Duodenal mucosa (tissue), 2 donors: ENCODE measurements around the gene SNCAIP.

Experiments
- H3K27ac ChIP-seq: one replicate; pipeline ENCODE4 v1.7.0; 2013; ENCODE audit warnings: low read depth, low read length
- H3K27me3 ChIP-seq, 2 donors: one replicate each; pipeline ENCODE4 v1.7.0; 2013; ENCODE audit warnings: low read length in 2 of 2, control low read depth in 1 of 2; ENCODE audit not compliant: insufficient read depth in 2 of 2, control insufficient read depth in 1 of 2
- H3K36me3 ChIP-seq, 2 donors: one replicate each; pipeline ENCODE4 v1.7.0; 2013; ENCODE audit warnings: low read length in 2 of 2, control low read depth in 1 of 2; ENCODE audit not compliant: insufficient read depth in 2 of 2, control insufficient read depth in 1 of 2
- H3K4me1 ChIP-seq, 2 donors: one replicate each; pipeline ENCODE4 v1.7.0; 2013; ENCODE audit warnings: low read length in 2 of 2, control low read depth in 1 of 2; ENCODE audit not compliant: insufficient read depth in 2 of 2, control insufficient read depth in 1 of 2
- H3K4me3 ChIP-seq, 2 donors: one replicate each; pipeline ENCODE4 v1.7.0; 2013; ENCODE audit warnings: low read length in 2 of 2, low read depth in 1 of 2
- H3K9ac ChIP-seq, 2 donors: one replicate each; pipeline ENCODE4 v1.7.0; 2013; ENCODE audit warnings: low read length in 2 of 2, low read depth in 1 of 2
- H3K9me3 ChIP-seq, 2 donors: one replicate each; pipeline ENCODE4 v1.7.0; 2013; ENCODE audit warnings: low read length in 2 of 2, control low read depth in 1 of 2; ENCODE audit not compliant: control insufficient read depth in 1 of 2

The SNCAIP gene

DNA sequence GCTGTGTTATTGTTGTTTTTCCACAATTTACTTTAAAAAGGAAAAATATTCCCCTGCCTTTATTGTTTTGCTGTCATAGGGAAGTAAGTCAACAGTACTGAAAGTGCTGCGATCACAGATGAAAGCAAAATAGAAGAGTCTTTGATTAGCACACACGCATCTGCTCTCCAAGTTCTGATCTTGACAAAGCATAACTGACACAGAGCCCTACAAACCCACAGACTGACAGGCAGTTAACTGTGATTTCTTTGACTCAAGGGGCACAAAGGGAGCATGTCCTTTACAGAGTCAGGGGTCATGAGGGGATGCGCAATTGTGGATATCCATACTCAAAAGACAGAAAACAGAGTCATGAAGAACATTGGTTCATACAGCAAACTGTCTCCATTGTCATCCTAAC lies 123.7 kb downstream of the SNCAIP start:
- Histone ChIP-seq H3K4me1 (no peaks in the 10 kb centered on the region), H3K36me3 (no peaks in the 10 kb centered on the region), H3K27me3 (no peaks in the 10 kb centered on the region)

DNA sequence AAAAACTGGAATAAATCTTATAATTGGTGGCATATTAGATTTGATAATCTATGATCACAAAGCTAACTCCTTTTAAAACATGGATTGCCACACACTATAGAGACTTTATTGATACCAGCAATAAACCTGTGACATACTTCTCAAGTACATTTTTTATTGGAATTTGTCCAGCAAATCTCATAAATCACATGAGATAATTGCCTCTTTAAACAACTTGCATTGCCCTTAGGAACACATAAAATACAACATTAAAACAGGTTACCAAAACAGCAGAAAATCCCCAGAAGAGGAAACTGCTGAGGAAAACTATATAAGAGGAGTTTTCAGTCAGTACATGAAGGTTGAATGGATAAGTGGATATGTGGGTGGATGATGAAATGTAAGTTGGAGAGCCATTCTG lies 124.6 kb downstream of the SNCAIP start:
- Histone ChIP-seq H3K4me3 (no peak overlapping the region), H3K27ac (no peak overlapping the region), H3K9ac (no peak overlapping the region), H3K36me3 (no peaks in the 10 kb centered on the region), H3K9me3 (no peaks in the 10 kb centered on the region), H3K27me3 (peaks cover 0 to 4% of the 10 kb centered on the region in 2 donors), H3K4me1 (no peaks in the 10 kb centered on the region)

More for the DNA sequence above, 123.7 kb downstream of the SNCAIP start:
- Histone ChIP-seq H3K9me3 (no peaks in the 10 kb centered on the region), H3K9ac (no peak overlapping the region), H3K27ac (no peak overlapping the region), H3K4me3 (no peak overlapping the region)

DNA sequence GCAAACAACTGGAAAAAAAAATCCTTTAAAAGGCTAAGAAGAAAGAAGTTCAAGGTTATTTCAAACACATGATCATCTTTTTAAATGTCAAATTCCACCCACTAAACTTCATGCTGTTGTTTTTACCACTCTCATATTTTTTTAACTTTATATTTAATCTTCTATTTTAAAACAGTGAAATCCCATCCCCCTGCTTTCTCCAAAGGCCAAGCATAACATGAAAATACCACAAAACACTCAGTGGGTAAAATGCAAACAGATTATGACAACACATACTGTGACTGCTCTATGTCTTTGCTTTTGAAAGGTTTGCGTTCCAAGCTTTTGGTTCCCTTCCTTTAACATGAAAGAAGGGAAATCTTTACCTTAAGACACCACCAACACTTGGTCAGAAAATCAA lies 127.6 kb downstream of the SNCAIP start:
- Histone ChIP-seq H3K9ac (no peak overlapping the region), H3K4me1 (no peaks in the 10 kb centered on the region), H3K27ac (no peak overlapping the region), H3K27me3 (peaks cover 0 to 4% of the 10 kb centered on the region in 2 donors), H3K36me3 (no peaks in the 10 kb centered on the region), H3K4me3 (no peak overlapping the region), H3K9me3 (no peaks in the 10 kb centered on the region)

DNA sequence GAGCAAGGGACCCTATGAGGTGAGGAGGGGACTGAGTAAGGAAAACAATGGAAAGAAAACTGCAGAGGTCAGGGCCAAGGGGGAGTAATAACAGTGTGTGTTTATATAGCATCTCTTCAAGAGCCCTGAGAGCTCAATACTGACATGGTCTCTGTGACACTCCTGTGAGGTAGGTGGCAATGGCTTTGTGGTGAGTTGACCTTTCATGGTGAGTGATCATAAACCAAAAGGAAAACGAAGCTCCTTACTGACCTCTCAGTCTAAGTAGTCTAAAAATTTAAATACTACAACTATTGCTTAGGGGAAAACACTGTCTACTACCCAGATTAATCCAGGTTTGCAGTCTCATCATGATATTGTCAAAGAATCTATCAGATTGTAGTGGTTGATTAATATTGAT lies 130.9 kb downstream of the SNCAIP start:
- Histone ChIP-seq H3K9ac (no peak overlapping the region), H3K36me3 (no peaks in the 10 kb centered on the region), H3K27me3 (peaks cover 0 to 4% of the 10 kb centered on the region in 2 donors), H3K4me3 (no peak overlapping the region), H3K9me3 (no peaks in the 10 kb centered on the region), H3K27ac (no peak overlapping the region), H3K4me1 (no peaks in the 10 kb centered on the region)

DNA sequence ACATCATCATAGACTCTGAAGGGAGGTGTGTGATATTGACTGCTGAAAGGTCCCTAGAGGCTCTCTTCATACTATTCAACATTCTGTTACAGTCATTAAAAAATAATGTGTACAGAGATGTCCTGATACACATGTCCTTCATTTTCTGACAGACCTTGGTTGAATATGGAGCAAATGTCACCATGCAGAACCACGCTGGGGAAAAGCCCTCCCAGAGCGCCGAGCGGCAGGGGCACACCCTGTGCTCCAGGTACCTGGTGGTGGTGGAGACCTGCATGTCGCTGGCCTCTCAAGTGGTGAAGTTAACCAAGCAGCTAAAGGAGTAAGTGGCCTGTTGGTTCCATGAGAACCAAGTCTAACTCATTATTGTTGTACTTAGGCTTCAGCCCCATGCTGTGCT lies 132.4 kb downstream of the SNCAIP start:
- peaks cover 0 to 4% of the 10 kb centered on the region in 2 donors for H3K27me3 ChIP-seq
- no peak overlapping the region for H3K27ac ChIP-seq
- H3K9me3 ChIP-seq: no peaks in the 10 kb centered on the region
- no peak overlapping the region for H3K4me3 ChIP-seq
- no peak overlapping the region for H3K9ac ChIP-seq
- no peaks in the 10 kb centered on the region for H3K4me1 ChIP-seq
- H3K36me3 ChIP-seq: no peaks in the 10 kb centered on the region

DNA sequence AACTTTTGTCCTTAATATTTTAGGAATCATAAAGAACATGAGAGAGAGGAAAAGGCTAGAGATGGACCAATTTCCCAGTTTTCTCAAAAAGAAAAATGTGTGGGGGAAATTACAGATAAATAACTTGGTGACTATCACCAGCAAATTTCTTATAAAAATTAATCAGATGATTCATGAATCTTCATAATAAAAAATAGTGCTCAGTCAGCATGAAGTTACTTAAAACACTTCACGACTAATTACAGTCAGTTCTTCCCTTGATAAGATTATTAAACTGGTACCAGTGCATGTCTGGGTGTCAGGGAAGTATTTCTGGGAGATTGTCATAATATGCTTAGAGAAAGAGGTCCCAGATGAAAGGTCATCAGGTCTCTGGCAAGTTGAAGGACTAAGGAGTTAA lies 133.0 kb downstream of the SNCAIP start:
- no peak overlapping the region for H3K9ac ChIP-seq
- no peak overlapping the region for H3K27ac ChIP-seq
- no peaks in the 10 kb centered on the region for H3K36me3 ChIP-seq
- H3K9me3 ChIP-seq: no peaks in the 10 kb centered on the region
- H3K4me1 ChIP-seq: no peaks in the 10 kb centered on the region
- no peak overlapping the region for H3K4me3 ChIP-seq
- peaks cover 0 to 4% of the 10 kb centered on the region in 2 donors for H3K27me3 ChIP-seq

DNA sequence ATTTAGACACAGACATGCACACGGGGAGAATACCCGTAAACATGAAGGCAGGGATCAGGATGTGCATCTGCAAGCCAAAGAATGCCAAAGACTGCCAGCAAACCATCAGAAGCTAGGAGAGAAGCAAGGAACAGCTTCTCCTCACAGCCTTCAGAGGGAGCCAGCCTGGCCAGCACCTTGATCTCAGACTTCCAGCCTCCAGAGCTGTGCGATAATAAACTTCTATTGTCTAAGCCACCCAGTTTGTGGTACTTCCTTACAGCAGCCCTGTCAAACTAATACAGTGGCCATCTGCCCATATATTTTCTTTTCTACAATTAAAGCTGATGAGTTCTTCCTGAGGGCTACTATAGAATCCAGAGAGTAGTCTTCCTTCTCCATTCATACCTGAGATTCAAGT lies 135.0 kb downstream of the SNCAIP start:
- no peak overlapping the region for H3K4me3 ChIP-seq
- H3K27ac ChIP-seq: no peak overlapping the region
- no peaks in the 10 kb centered on the region for H3K27me3 ChIP-seq
- H3K9ac ChIP-seq: no peak overlapping the region
- no peaks in the 10 kb centered on the region for H3K4me1 ChIP-seq
- no peaks in the 10 kb centered on the region for H3K9me3 ChIP-seq
- H3K36me3 ChIP-seq: no peaks in the 10 kb centered on the region

DNA sequence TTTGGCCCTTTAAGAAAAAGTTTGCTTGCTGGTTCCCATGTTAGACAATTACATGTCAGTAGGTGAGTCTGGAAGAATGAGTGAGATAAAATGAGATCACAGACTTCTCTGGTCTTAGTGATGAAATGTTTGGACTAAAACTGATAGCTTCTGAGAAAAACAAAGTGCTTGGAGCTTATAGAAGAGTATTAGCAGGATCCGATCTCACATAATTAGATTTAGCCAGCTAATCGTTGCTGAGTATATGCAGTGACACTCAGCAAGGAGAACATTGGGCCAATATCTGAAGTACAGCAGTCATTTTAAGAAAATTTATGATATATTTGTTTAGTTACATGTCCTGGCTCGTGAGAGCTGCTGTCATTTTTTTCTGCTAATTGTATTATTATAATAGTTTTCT lies 135.8 kb downstream of the SNCAIP start:
- Histone ChIP-seq H3K27ac (no peak overlapping the region), H3K4me3 (no peak overlapping the region), H3K36me3 (no peaks in the 10 kb centered on the region), H3K4me1 (no peaks in the 10 kb centered on the region), H3K9ac (no peak overlapping the region), H3K27me3 (no peaks in the 10 kb centered on the region), H3K9me3 (no peaks in the 10 kb centered on the region)

DNA sequence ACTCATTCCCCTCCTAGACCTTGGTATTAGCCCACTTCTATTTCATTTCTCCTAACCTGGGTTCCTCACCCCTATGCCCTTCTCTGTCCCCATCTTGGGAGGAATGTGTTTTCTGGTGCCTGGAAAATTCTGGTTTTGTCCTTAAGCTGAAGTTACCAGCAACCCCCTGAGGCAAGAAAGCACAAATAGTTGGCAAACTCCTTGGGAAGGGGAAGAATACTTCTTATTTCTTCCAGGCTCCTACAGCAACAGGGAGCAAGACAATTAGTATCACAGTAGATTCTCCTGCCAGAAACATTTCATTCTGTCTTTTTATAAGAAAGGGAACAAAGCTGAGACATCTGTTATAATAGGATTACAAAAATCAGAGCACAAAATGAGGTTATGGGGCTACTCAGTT lies 142.5 kb downstream of the SNCAIP start:
- Histone ChIP-seq H3K27ac (no peak overlapping the region), H3K36me3 (no peaks in the 10 kb centered on the region), H3K4me1 (no peaks in the 10 kb centered on the region), H3K27me3 (no peaks in the 10 kb centered on the region), H3K4me3 (no peak overlapping the region), H3K9ac (no peak overlapping the region), H3K9me3 (no peaks in the 10 kb centered on the region)

DNA sequence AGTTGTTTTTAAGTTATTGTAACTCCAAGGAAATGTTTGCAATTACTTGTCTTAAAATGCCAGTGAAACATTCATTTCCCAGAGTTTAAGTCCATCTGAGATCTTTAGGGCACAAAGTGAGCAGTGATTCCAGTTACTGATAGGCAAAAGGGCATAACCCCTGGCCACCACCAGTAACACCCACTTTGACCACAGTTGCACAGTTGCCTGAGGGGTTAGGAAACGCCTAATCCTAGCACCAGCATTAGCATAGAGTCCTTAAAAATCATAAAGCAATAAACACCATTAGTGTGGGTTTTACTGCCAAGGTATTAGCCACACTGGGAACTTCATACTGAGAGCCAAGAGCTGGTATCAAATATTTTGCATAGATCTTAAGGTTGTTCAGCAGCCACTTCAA lies 143.9 kb downstream of the SNCAIP start:
- H3K27me3 ChIP-seq: no peaks in the 10 kb centered on the region
- no peak overlapping the region for H3K9ac ChIP-seq
- no peaks in the 10 kb centered on the region for H3K4me1 ChIP-seq
- no peak overlapping the region for H3K4me3 ChIP-seq
- no peaks in the 10 kb centered on the region for H3K9me3 ChIP-seq
- no peaks in the 10 kb centered on the region for H3K36me3 ChIP-seq
- no peak overlapping the region for H3K27ac ChIP-seq

DNA sequence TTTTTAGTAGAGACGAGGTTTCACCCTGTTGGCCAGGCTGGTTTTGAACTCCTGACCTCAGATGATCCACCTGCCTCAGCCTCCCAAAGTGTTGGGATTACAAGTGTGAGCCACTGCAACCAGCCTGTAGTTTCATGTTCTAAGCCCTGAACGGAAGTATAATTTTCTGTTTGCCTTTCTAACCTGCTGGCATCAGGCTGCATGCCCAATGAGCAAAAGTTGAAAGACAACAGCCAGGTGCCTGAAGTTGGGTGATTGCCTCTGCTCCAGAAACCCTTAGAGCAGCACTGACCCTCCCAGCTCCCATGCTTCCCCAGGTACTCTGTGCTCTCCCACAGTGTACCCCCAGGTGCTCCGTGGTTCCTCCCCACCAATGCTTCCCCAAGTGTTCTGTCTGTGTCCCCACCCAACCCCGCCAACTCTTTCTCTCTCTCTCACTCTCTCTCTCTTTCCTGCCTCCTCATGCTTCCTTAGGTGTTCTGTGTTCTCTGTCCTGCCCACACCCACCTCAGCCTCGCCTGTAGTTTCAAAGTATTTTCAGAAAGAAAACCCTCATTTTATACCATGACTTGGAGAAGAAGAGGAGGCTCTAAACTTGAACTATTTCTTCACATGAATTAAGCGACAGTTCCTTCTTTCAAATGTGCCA lies 145.3 kb downstream of the SNCAIP start:
- Histone ChIP-seq H3K9me3 (no peaks in the 10 kb centered on the region), H3K4me1 (no peaks in the 10 kb centered on the region), H3K27ac (no peak overlapping the region), H3K9ac (no peak overlapping the region), H3K4me3 (no peak overlapping the region), H3K36me3 (no peaks in the 10 kb centered on the region), H3K27me3 (no peaks in the 10 kb centered on the region)
